ENCODE data around the gene SERPINA3. TPM values are rescaled to one million over a fixed set of nuclear protein-coding genes. Genes with fewer than 3 reads are reported as not detected.

SERPINA3 gene
- total and polyA plus RNA-seq, 4 donors = 4.9 to 446 (median 254) TPM

DNA sequence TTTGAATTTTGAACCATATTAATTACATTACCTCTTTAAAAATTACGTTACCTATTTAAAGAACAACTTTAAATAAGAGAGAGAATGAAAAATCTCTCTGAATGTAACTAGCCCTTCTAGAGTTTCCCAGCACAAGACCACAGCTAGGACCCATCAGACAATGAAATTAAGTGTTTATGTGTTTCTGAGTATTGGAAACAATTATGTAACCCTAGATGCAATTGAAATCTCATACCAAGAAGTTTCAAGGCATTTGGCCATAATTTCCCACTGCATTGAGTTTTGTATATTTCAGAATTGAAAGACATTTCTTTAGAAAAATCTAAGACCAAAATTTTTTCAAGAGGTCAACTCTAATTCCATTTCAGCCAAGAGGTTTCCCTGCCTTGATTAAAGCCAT is 47.1 kb downstream of the SERPINA3 start:
- H3K4me3 ChIP-seq = no peak overlapping the region
- no peak for ATAC-seq (ENCODE audit: insufficient read depth, low FRiP score)
- 82 to 87% methylated on average over 1 of the region's 1 CpG for WGBS, 2 donors

DNA sequence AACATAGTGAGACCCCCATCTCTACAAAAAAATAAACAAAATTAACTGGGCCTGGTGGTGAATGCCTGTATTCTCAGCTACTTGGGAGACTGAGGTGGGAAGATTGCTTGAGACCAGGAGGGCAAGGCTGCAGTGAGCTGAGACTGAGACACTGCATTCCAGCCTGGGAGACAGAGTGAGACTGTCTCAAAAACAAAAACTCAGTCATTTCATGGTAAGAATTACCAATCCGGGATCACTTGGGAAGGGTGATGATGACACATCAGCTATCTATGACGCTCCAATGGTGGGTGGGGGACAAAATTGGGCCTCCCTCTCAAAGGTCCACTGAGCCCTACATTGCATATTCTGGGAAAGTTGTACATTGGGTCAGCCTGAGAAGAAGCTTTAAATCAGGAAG is 47.7 kb downstream of the SERPINA3 start:
- no peak overlapping the region for H3K4me3 ChIP-seq
- peaks cover 0 to 3% (median 0%) of the 10 kb centered on the region in 3 donors for H3K27me3 ChIP-seq (ENCODE audit: control insufficient read depth in 3 of 3, insufficient read depth in 3 of 3, low read length in 2 of 3)
- no peak for ATAC-seq (ENCODE audit: insufficient read depth, low FRiP score)
- H3K9me3 ChIP-seq (ENCODE audit: control insufficient read depth in 4 of 4, insufficient read depth in 3 of 4, low read length in 3 of 4) = no peaks in the 10 kb centered on the region
- no peak overlapping the region for H3K9ac ChIP-seq (ENCODE audit: insufficient read depth in 1 of 2, low read length in 2 of 2)
- TF ChIP-seq, protein P1, sequence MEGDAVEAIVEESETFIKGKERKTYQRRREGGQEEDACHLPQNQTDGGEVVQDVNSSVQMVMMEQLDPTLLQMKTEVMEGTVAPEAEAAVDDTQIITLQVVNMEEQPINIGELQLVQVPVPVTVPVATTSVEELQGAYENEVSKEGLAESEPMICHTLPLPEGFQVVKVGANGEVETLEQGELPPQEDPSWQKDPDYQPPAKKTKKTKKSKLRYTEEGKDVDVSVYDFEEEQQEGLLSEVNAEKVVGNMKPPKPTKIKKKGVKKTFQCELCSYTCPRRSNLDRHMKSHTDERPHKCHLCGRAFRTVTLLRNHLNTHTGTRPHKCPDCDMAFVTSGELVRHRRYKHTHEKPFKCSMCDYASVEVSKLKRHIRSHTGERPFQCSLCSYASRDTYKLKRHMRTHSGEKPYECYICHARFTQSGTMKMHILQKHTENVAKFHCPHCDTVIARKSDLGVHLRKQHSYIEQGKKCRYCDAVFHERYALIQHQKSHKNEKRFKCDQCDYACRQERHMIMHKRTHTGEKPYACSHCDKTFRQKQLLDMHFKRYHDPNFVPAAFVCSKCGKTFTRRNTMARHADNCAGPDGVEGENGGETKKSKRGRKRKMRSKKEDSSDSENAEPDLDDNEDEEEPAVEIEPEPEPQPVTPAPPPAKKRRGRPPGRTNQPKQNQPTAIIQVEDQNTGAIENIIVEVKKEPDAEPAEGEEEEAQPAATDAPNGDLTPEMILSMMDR (IDR thresholded peaks at IDR 0.05; ENCODE audit: control extremely low read depth, extremely low read depth) = no peak
- peaks cover 0 to 1% (median 0%) of the 10 kb centered on the region in 5 donors for H3K4me1 ChIP-seq (ENCODE audit: control insufficient read depth in 5 of 5, insufficient read depth in 5 of 5, low read length in 5 of 5)
- no peak overlapping the region for H3K27ac ChIP-seq (ENCODE audit: low read depth in 1 of 2, low read length in 1 of 2)
- no peaks in the 10 kb centered on the region for H3K36me3 ChIP-seq (ENCODE audit: control insufficient read depth in 4 of 4, insufficient read depth in 4 of 4, low read length in 4 of 4)
- DNase-seq = no peak
- WGBS, 2 donors = 85 to 89% methylated on average over 2 of the region's 2 CpGs

More for the DNA sequence above, 47.1 kb downstream of the SERPINA3 start:
- peaks cover 0 to 3% (median 0%) of the 10 kb centered on the region in 3 donors for H3K27me3 ChIP-seq (ENCODE audit: control insufficient read depth in 3 of 3, insufficient read depth in 3 of 3, low read length in 2 of 3)
- H3K9ac ChIP-seq (ENCODE audit: insufficient read depth in 1 of 2, low read length in 2 of 2) = no peak overlapping the region
- no peak overlapping the region for H3K27ac ChIP-seq (ENCODE audit: low read depth in 1 of 2, low read length in 1 of 2)
- peaks cover 0 to 4% (median 0%) of the 10 kb centered on the region in 5 donors for H3K4me1 ChIP-seq (ENCODE audit: control insufficient read depth in 5 of 5, insufficient read depth in 5 of 5, low read length in 5 of 5)
- H3K9me3 ChIP-seq (ENCODE audit: control insufficient read depth in 4 of 4, insufficient read depth in 3 of 4, low read length in 3 of 4) = no peaks in the 10 kb centered on the region
- H3K36me3 ChIP-seq (ENCODE audit: control insufficient read depth in 4 of 4, insufficient read depth in 4 of 4, low read length in 4 of 4) = no peaks in the 10 kb centered on the region
- TF ChIP-seq, protein P1 (IDR thresholded peaks at IDR 0.05; ENCODE audit: control extremely low read depth, extremely low read depth) = no peak
- DNase-seq = peak in 2 of 3 donors; percentile 63 to 73

- WGBS, 2 donors = 77% methylated on average over 8 of the region's 8 CpGs
- ATAC-seq (ENCODE audit: insufficient read depth, low FRiP score) = no peak
- no peaks in the 10 kb centered on the region for H3K9me3 ChIP-seq (ENCODE audit: control insufficient read depth in 4 of 4, insufficient read depth in 3 of 4, low read length in 3 of 4)
- no peaks in the 10 kb centered on the region for H3K4me1 ChIP-seq (ENCODE audit: control insufficient read depth in 5 of 5, insufficient read depth in 5 of 5, low read length in 5 of 5)
- H3K27ac ChIP-seq (ENCODE audit: low read depth in 1 of 2, low read length in 1 of 2) = no peak overlapping the region
- no peak overlapping the region for H3K4me3 ChIP-seq
- TF ChIP-seq, protein P1 (IDR thresholded peaks at IDR 0.05; ENCODE audit: control extremely low read depth, extremely low read depth) = no peak
- H3K27me3 ChIP-seq (ENCODE audit: control insufficient read depth in 3 of 3, insufficient read depth in 3 of 3, low read length in 2 of 3) = peaks cover 0 to 3% (median 0%) of the 10 kb centered on the region in 3 donors
- H3K36me3 ChIP-seq (ENCODE audit: control insufficient read depth in 4 of 4, insufficient read depth in 4 of 4, low read length in 4 of 4) = no peaks in the 10 kb centered on the region
- no peak for DNase-seq
- no peak overlapping the region for H3K9ac ChIP-seq (ENCODE audit: insufficient read depth in 1 of 2, low read length in 2 of 2)
These were observed 48.2 kb downstream of the SERPINA3 start for GRCh38 chr14:94660306-94660946.
